Activated CD4-positive, CD25-positive, alpha-beta regulatory T cell treated with anti-CD3 and anti-CD28 coated beads, Interleukin-2, amount 50 U/mL, for 24 hours (primary cell): ENCODE measurements around the gene CYB561.
"Not testable (repeated sequence)": the region's sequence is repeated elsewhere in the genome, so short reads cannot be mapped to it uniquely, and the experiment has no call there.

Experiments used
- ATAC-seq, 2 donors: fragments of 150-1000 bp; cut with Tn5 transposase; one replicate each; pipeline ENCODE4 v1.10.0; 2021; ENCODE audit warnings: mild to moderate bottlenecking in 1 of 2, moderate library complexity in 1 of 2

The CYB561 gene

DNA sequence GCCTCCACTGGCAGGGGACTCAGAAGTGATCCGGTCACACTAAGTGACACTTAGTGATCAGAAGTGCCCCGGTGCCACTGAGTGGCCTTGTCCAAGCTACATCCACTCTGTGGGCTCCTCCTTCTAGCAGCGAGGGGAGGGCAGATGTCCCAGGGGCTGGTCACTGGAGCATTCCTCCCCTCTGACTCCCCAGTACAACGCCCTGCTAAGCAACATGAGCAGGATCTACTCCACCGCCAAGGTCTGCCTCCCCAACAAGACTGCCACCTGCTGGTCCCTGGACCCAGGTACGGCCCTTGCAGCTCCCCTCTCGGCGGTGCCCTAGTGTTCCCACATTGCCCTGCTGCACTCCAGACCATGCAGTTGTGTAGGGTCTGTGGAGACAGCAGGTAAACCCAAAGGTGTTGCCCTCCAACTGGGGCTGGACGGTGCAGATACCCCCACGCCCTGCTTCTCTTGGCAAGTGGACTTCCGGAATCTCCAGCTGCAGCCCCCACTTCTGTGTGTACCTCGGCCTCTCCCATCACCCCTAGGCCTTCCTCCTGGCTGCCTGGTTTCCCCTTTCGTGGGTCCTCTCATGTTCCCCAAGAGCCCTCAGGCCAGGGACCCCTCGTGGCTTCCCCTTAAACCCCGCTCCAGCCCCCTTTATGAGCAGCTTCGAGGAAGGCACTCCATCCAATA is 32.8 kb upstream of the CYB561 start:
- ATAC-seq = peak; percentile 79 to 81

- ATAC-seq = no peak
Measured at GRCh38 chr17:63477480-63478440, 31.7 kb upstream of the CYB561 start.

GRCh38 chr17:63476854-63477479 is 30.9 kb upstream of the CYB561 start, which contains the start of gene ACE:
ACE (plus strand) TSS chr17:63477061; CDS start chr17:63477095, 34 bp downstream.
- peak; percentile 25 to 52 for ATAC-seq

GRCh38 chr17:63476459-63476853 is 30.4 kb upstream of the CYB561 start:
- no peak for ATAC-seq

DNA sequence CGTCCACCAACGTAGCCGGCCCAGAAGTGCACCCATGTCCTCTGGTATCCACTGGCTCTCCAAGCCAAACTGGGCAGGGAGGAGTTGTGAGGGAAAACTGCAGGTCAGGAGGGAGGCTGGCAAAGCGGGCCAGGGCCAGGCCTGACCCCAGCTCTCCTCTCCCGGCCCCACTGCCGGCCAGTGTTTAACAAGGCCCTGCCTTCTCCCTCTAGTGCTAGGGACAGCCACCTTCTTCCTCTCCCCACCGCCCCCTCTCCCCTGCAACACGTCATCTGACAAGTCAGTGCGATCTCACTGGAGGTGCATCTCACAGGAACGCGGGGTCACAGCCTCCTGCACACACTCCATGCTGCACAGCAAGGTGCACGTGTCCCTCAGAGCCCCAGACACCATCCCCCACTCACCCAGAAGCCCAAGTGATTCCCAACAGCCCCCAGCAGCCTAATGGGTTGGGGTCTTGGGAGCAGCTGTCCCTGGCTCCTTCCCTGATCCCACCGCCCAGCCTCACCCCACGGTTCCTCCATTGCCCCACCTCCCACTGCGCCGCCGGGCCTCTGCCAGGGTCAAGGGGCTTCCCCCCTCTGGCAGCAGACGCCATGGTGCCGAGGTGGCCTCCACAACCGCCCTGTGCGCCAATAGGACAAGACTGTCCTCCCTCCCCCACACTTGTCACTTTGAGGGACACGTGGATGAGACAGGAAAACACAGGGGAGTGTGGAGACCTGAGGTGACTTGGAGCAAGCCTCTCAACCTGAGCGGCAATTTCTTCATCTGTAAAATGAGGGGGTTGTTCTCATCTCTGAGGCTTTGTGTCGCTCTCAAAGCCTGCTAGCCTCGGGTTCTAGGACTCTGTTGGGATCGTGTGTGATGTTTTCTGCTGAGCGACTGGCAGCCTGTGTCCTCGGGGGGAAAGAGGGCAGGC is 29.6 kb upstream of the CYB561 start:
- no peak for ATAC-seq

DNA sequence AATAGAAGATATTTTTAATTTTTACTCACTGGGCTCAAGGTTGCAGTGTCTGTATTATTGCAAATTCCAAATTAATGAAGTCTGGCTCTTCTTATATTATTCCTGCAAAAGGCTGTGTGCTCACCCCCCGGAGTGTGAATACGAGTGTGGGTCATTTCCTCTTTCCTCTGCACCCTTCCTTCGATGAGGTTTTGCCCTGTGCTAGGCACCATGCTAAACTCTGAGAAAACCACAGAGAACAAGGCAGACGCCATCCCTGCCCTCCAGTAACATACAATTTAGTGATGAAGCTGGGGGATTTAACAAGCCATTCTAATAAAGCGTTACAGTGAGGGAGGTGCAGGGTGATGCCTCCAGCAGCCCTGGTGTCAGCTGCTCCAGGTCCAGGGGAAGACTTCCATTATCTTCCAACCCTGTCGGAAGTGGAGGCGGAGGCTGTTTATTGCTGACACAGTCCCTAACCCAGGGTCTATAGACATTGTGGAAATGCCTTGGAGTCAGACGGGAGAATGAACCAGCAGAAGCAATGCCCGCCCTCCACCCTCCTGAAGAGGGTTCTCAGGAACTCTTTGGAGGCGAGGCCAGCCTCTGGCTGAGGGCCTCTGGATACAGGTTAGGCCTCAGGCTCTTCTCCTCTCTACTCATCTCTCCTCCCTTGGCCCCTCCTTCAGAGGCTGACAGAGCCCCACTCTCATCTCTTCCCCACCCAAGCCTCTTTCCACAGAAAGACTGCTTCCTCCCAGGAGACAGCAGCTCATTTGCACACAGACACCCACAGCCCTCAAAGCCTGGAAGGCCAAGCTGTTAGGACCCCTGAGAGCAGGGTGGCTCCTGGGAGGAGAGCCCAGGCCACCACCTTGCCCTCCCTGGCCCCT is 28.7 kb upstream of the CYB561 start:
- ATAC-seq = no peak

DNA sequence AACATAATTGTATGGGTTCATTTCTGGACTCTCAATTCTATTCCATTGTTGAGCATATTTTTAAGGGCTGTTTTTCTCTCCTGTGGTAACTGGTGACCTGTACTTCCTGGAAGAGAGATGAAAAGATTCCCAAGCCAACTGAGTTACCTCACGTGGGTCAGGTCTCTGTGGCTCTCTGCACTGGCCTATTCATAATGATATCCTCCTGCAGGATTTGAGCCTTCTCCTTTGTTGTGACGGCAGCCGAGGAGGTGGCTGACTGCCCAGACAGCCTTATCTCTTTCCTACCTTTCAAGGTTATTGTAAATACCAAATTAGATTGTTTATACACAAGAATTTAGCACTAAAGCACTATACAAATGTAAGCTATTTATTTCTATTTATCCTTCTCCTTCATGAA is 28.1 kb upstream of the CYB561 start:
- no peak for ATAC-seq

GRCh38 chr17:63468099-63468498 is 22.0 kb upstream of the CYB561 start:
- not testable (repeated sequence) for ATAC-seq

DNA sequence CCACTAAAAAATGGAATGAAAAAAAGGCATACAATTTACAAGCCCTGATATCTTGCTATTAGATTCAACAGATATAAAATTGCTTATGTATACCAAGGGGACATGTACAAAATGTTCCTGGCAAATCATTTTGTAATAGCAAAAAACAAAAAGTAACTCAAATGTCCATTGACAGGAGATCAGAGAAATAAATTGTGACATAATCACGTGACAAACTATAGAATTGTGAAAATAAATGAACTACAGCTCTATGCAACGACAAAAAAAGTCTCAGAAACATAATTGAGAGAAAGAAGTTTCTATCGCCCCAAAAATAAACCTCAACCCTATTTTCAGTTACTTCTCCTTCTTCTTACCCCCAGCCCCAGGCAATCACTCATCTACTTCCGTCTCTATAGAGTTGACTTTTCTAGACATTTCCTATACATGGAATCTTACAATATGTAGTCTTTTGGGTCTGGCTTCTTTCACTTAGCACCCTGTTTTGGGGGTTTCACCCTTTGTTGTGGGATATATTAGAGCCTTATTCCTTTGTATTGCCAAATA is 18.7 kb upstream of the CYB561 start:
- no peak for ATAC-seq

DNA sequence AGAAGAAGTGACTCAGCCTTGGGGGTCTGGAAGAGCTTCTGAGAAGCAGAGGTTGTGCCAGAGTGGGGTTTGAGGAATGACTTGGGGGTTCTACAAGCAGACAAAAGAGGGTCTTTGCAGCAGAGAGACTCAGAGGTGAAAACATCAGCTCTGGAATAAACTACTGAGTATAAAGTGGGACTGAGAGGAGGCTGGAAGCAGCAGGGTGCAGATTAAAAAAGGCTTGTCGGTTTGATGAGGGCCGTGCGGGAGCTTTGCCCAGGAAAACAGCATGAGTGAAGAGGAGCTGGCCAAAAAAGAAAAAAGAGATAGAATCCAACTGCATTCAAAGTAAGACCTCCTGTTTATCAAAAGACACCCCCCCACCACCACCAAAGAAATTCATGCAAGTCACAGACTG is 17.7 kb upstream of the CYB561 start:
- no peak for ATAC-seq

- no peak for ATAC-seq
Measured at GRCh38 chr17:63460018-63460417, 13.9 kb upstream of the CYB561 start.

- ATAC-seq = no peak
Measured at GRCh38 chr17:63458478-63458877, 12.4 kb upstream of the CYB561 start.

GRCh38 chr17:63455417-63455816 is 9.3 kb upstream of the CYB561 start:
- no peak for ATAC-seq

GRCh38 chr17:63454915-63455314 is 8.8 kb upstream of the CYB561 start:
- no peak for ATAC-seq

DNA sequence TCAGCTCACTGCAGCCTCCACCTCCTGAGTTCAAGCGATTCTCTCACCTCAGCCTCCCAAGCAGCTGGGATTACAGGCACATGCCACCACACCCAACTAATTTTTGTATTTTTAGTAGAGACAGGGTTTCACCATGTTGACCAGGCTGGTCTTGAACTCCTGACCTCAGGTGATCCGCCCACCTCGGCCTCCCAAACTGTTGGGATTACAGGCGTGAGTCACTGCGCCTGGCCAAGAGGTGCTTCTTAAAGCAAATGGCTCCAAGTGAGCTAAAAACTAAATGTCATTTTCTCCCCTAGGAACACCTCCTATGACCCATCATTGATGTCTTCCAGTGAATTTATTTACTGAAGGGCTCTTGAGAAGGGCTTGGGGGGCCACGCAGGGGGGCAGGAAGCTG is 8.3 kb upstream of the CYB561 start:
- not testable (repeated sequence) for ATAC-seq

DNA sequence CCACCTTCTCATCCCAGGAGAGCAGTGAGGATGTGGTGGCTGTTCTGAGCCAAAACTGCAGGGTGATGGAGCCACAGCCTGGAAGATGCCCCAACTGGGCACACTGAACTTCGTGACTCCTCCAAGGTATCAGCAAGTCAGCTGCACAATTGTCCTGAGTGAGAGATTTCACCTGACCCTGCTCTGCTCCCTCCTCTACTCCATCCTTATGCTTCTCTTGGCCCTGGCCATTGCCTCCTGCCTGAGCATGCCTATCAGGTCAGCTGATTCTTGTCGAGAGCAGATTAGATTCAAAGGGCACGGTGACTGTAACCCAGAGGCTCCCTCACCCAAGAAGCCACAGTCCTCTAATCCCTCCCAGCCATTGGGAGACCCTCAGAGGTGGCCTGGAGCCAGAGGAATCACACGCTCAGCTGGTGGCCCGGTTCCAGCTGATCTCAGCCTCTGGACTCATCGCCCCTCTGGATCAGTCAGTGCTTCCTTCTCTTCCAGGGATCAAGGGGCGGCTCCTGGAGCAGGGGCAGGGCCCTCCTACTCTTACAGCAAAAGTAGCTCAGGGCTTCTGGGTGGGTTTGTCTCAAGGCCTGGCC is 7.0 kb upstream of the CYB561 start:
- peak in 1 of 2 donors; percentile 9 for ATAC-seq

GRCh38 chr17:63452046-63452961 is 6.2 kb upstream of the CYB561 start:
- ATAC-seq = no peak

DNA sequence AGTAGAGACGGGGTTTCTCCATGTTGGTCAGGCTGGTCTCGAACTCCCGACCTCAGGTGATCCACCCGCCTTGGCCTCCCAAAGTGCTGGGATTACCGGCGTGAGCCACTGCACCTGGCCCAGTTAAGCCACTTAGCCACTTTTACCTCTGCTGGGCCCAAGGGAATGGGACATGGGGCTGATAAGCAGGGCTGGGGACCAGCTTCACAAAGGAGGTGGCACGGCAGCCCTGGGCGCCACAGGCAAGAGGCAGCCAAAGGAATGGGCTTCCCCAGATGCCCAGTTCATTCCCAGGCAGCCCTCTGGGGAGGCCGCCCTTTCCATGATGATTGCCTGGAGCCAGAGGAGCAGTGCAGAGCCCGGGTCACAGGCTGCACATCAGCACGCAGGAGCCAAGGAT is 5.0 kb upstream of the CYB561 start:
- ATAC-seq = no peak

DNA sequence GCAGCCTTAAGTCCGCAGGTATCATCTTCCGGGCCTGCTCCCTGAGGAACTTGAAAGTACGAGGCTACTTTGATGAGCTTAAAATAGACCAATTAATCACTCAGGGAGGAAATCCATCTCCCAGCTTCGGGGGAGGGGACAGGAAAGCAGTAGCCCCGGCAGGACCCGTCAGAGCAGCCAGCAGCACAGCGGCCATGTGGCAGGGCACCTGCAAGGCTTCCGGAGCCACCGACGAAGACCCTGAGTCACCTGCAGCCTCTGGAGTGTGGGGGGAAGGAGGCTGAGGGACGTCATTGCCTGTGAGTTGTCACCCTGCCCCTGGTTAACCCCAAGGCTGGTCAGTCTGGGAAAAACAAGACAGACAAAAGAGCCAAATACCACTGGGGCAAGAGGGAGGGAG is 4.4 kb upstream of the CYB561 start:
- no peak for ATAC-seq
